DND-41 (cell line): ENCODE results near the gene SLC6A9.

Experiments
- ATAC-seq: fragments of 200-7000 bp; cut with Tn5 transposase; 3 replicates; pipeline ENCODE4 v1.9.1; 2021; ENCODE audit warnings: low read depth; ENCODE audit not compliant: insufficient read depth
- DNase-seq: peaks from one replicate; pipeline ENCODE4 v3.0.0-alpha.2; 2020
- H2AFZ ChIP-seq: 2 replicates; pipeline ENCODE4 v1.6.0; 2012; ENCODE audit warnings: low read depth, low read length
- H3K27ac ChIP-seq: 2 replicates; pipeline ENCODE4 v1.5.1; 2012; ENCODE audit warnings: low read length, inconsistent platforms
- H3K27me3 ChIP-seq: fragments of 200-600 bp; sonication (generic); 2 replicates; pipeline ENCODE4 v1.6.0; 2012; ENCODE audit warnings: low read length, mild to moderate bottlenecking, inconsistent platforms; ENCODE audit not compliant: insufficient read depth, poor library complexity
- H3K36me3 ChIP-seq: 2 replicates; pipeline ENCODE4 v1.5.1; 2012; ENCODE audit warnings: low read length, inconsistent platforms; ENCODE audit not compliant: insufficient read depth
- H3K4me1 ChIP-seq: 2 replicates; pipeline ENCODE4 v1.5.1; 2012; ENCODE audit warnings: mild to moderate bottlenecking, low read length; ENCODE audit not compliant: insufficient read depth
- H3K4me2 ChIP-seq: 2 replicates; pipeline ENCODE4 v1.6.0; 2012; ENCODE audit warnings: mild to moderate bottlenecking, moderate library complexity, low read length, inconsistent platforms; ENCODE audit not compliant: insufficient read depth
- H3K4me3 ChIP-seq, 2 experiments: fragments of 200-600 bp in 1 of 2; shearing (Covaris generic) in 1 of 2; 2 replicates each; pipeline ENCODE4 v1.5.1; 2012 to 2016; ENCODE audit warnings: inconsistent platforms in 2 of 2, low read length in 2 of 2, mild to moderate bottlenecking in 2 of 2, low read depth in 1 of 2, moderate library complexity in 1 of 2
- H3K79me2 ChIP-seq: 2 replicates; pipeline ENCODE4 v1.6.0; 2012; ENCODE audit warnings: low read length, inconsistent platforms; ENCODE audit not compliant: insufficient read depth
- H3K9ac ChIP-seq: 2 replicates; pipeline ENCODE4 v1.6.0; 2012; ENCODE audit warnings: low read depth, mild to moderate bottlenecking, inconsistent platforms, low read length, moderate library complexity
- H3K9me3 ChIP-seq: 2 replicates; pipeline ENCODE4 v1.5.1; 2012; ENCODE audit warnings: low read length, moderate library complexity, mild to moderate bottlenecking, inconsistent platforms; ENCODE audit not compliant: insufficient read depth, severe bottlenecking
- H4K20me1 ChIP-seq: 2 replicates; pipeline ENCODE4 v1.6.0; 2012; ENCODE audit warnings: low read length; ENCODE audit not compliant: insufficient read depth
- CTCF ChIP-seq: IDR thresholded peaks from 2 replicates; pipeline ENCODE4 v1.5.1; 2012; ENCODE audit warnings: borderline replicate concordance, low read length, moderate library complexity, mild to moderate bottlenecking; ENCODE audit not compliant: poor library complexity, severe bottlenecking; ENCODE audit errors: extremely low read depth
- EZH2 ChIP-seq: IDR thresholded peaks from 3 replicates; pipeline ENCODE4 v1.6.1; 2012; ENCODE audit warnings: borderline replicate concordance, low read depth, mild to moderate bottlenecking, moderate library complexity, low read length, inconsistent platforms; ENCODE audit not compliant: severe bottlenecking

Gene SLC6A9

GRCh38 chr1:44067266-44068250 lies 36.3 kb upstream of the SLC6A9 start:
- Histone ChIP-seq H3K27me3 (peaks cover 9% of the 10 kb centered on the region), H4K20me1 (no peaks in the 10 kb centered on the region), H3K9me3 (no peaks in the 10 kb centered on the region), H3K4me2 (no peak overlapping the region), H2AFZ (no peak overlapping the region), H3K4me3 (no peak overlapping the region), H3K36me3 (no peaks in the 10 kb centered on the region), H3K4me1 (no peaks in the 10 kb centered on the region), H3K79me2 (no peaks in the 10 kb centered on the region), H3K9ac (no peak overlapping the region), H3K27ac (no peak overlapping the region)
- no peak for DNase-seq
- no peak for ATAC-seq
- TF ChIP-seq EZH2 = no peak
- TF ChIP-seq CTCF = no peak

GRCh38 chr1:44062656-44063179 lies 31.5 kb upstream of the SLC6A9 start:
- H3K36me3 ChIP-seq = no peaks in the 10 kb centered on the region
- ATAC-seq (no peak), DNase-seq (no peak)
- no peak overlapping the region for H3K4me3 ChIP-seq
- H3K27me3 ChIP-seq = peaks cover 8% of the 10 kb centered on the region
- H3K79me2 ChIP-seq = no peaks in the 10 kb centered on the region
- TF ChIP-seq EZH2 (no peak), CTCF (no peak)
- H3K9ac ChIP-seq = no peak overlapping the region
- no peaks in the 10 kb centered on the region for H4K20me1 ChIP-seq
- H2AFZ ChIP-seq = no peak overlapping the region
- H3K4me2 ChIP-seq = no peak overlapping the region
- H3K9me3 ChIP-seq = no peaks in the 10 kb centered on the region
- no peaks in the 10 kb centered on the region for H3K4me1 ChIP-seq
- H3K27ac ChIP-seq = no peak overlapping the region

GRCh38 chr1:44061857-44062256 lies 30.6 kb upstream of the SLC6A9 start:
- no peaks in the 10 kb centered on the region for H3K9me3 ChIP-seq
- H3K4me3 ChIP-seq = no peak overlapping the region
- no peak for DNase-seq
- H3K36me3 ChIP-seq = no peaks in the 10 kb centered on the region
- no peak overlapping the region for H2AFZ ChIP-seq
- no peaks in the 10 kb centered on the region for H4K20me1 ChIP-seq
- no peak for ATAC-seq
- TF ChIP-seq EZH2 = no peak
- TF ChIP-seq CTCF = no peak
- H3K79me2 ChIP-seq = no peaks in the 10 kb centered on the region
- no peaks in the 10 kb centered on the region for H3K4me1 ChIP-seq
- peaks cover 7% of the 10 kb centered on the region for H3K27me3 ChIP-seq
- H3K4me2 ChIP-seq = no peak overlapping the region
- no peak overlapping the region for H3K27ac ChIP-seq
- no peak overlapping the region for H3K9ac ChIP-seq
